Heart left ventricle (tissue), 13 donors: ENCODE results near the gene KCNH5.

Experiments
- POLR2A ChIP-seq, 2 donors: fragments of 450-650 bp; IDR thresholded peaks; one replicate each; pipeline ENCODE4 v1.6.1; 2017; ENCODE audit warnings: antibody characterized with exemption in 2 of 2, mild to moderate bottlenecking in 2 of 2, moderate library complexity in 2 of 2
- TF ChIP-seq, protein P1 (sequence below), 12 donors: fragments of 200-600 bp; sonication (generic) in 4 of 12; IDR thresholded peaks; one replicate each; pipeline versions ENCODE4 v1.5.0 to v1.8.0; 2018 to 2022; ENCODE audit warnings: antibody characterized with exemption in 12 of 12, mild to moderate bottlenecking in 5 of 12
- donor health status: ischemic (EF 13 %, LVEDD 7.1; RV severe dilation, severe dysfunction).
- donor health status: DM: no; HTN: yes; CAD: no.
- donor health status: DM: no; HTN: no; CAD: no.
- donor health status: ischemic (EF 25% LVEDD 6.9; RV normal size, moderate dysfunction).
- donor health status: ischemic (EF 25% LVEDD 5.7; RV mildly dilated, moderate dysfunction).
- donor health status: ischemic (EF 35%, LVEDD 5.7; RV mildly dilated, moderate dysfunction).
- donor health status: nonischemic (EF 11% LVEDD 7.7; RV severe dilation, severe dysfunction).
- donor health status: DM: yes; HTN: yes; CAD: no.
- donor health status: PGD.
- donor health status: ischemic (EF 29% LVEDD 5.4; RV normal size, mild dysfunction).
- donor health status: nonischemic (EF 23%, LVEDD 6.1; RV moderate dilation, normal function).

DNA sequence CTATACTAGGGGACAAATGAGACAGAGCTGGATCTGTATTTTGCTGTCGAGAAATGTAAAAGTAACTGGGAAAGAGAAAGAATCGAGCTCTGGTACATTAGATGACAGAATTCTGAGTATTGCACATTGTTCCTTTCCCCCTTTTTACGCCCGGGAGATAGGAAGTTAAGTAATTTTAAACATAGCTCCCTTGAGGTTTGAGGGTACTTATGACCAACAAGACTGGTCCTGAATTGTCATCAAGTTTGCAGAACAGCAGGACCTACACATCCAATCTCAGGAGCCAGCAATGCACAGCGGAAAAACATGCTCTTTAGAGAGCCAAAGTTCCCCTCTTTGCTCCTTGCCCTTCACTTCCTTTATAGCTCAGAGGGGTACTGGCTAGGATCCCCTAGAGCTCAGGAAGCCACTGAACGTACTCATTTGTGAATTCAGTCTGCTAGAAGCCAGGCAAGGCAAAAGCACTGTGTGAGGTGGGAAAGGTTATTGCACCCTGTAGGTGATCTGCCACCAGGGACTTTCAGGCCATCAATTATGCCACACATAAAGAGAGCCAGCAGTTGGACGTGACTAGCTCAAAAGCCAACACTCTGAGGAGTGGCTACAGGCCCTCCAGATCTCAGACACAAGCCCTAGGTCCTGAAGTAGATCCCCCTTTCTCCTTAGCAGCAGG, 333.8 kb downstream of the KCNH5 start:
- TF ChIP-seq, protein P1, sequence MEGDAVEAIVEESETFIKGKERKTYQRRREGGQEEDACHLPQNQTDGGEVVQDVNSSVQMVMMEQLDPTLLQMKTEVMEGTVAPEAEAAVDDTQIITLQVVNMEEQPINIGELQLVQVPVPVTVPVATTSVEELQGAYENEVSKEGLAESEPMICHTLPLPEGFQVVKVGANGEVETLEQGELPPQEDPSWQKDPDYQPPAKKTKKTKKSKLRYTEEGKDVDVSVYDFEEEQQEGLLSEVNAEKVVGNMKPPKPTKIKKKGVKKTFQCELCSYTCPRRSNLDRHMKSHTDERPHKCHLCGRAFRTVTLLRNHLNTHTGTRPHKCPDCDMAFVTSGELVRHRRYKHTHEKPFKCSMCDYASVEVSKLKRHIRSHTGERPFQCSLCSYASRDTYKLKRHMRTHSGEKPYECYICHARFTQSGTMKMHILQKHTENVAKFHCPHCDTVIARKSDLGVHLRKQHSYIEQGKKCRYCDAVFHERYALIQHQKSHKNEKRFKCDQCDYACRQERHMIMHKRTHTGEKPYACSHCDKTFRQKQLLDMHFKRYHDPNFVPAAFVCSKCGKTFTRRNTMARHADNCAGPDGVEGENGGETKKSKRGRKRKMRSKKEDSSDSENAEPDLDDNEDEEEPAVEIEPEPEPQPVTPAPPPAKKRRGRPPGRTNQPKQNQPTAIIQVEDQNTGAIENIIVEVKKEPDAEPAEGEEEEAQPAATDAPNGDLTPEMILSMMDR (IDR thresholded peaks at IDR 0.05) = no peak
- TF ChIP-seq POLR2A (IDR thresholded peaks at IDR 0.05) = no peak
